ENCODE data around the gene CNTNAP2. TPM values are rescaled to one million over a fixed set of nuclear protein-coding genes. Genes with fewer than 3 reads are reported as not detected.

CNTNAP2 gene
- total and polyA plus RNA-seq, 9 donors: 0.24 to 7.0 (median 1.5) TPM

DNA sequence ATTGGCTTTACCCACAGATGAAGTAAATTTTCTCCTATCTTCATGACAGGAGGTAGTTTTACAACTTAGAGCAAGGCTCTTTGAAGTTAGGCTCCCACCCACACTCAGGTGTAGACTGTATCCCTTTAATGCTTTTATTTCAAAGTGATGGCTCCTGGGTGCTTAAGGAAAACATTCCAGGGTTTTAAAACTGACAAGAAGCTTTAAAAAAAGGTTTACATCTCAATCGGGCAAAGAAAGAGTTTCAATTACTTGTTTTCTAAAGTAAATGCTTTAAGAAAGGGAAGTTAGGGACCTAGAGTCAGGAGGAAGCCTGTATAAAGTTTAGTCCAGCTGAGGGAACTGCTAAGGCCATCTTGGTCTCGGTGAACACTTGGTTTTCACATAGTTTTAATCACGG is 1320.1 kb downstream of the CNTNAP2 start:
- Histone ChIP-seq H3K36me3 (no peaks in the 10 kb centered on the region), H3K9me3 (no peaks in the 10 kb centered on the region), H3K4me3 (no peak overlapping the region), H3K4me1 (ENCODE audit: insufficient read depth) (peaks cover 2% of the 10 kb centered on the region), H3K27ac (no peak overlapping the region), H3K27me3 (no peaks in the 10 kb centered on the region)
- intact Hi-C loops (cut with DNase I): no loop called here
- 47 to 57% (median 49%) methylated on average over 3 of the region's 3 CpGs for WGBS, 3 donors
- TF ChIP-seq CTCF (IDR thresholded peaks at IDR 0.05): no peak
- TF ChIP-seq EP300 (IDR thresholded peaks at IDR 0.05): no peak
- no peak for TF ChIP-seq POLR2A (IDR thresholded peaks at IDR 0.05)
- no peak for DNase-seq

GRCh38 chr7:147438216-147438615 is 1321.6 kb downstream of the CNTNAP2 start:
- Histone ChIP-seq H3K27me3 (no peaks in the 10 kb centered on the region), H3K4me1 (ENCODE audit: insufficient read depth) (no peaks in the 10 kb centered on the region), H3K27ac (no peak overlapping the region), H3K36me3 (no peaks in the 10 kb centered on the region), H3K4me3 (no peak overlapping the region), H3K9me3 (no peaks in the 10 kb centered on the region)
- DNase-seq: no peak
- intact Hi-C loops (cut with DNase I): no loop called here
- no peak for TF ChIP-seq POLR2A (IDR thresholded peaks at IDR 0.05)
- no peak for TF ChIP-seq EP300 (IDR thresholded peaks at IDR 0.05)
- no peak for TF ChIP-seq CTCF (IDR thresholded peaks at IDR 0.05)
- 82 to 93% (median 88%) methylated on average over 1 of the region's 1 CpG for WGBS, 3 donors

- H3K27ac ChIP-seq: no peak overlapping the region
- H3K4me3 ChIP-seq: no peak overlapping the region
- intact Hi-C loops (cut with DNase I): no loop called here
- no peaks in the 10 kb centered on the region for H3K36me3 ChIP-seq
- WGBS, 3 donors: 51 to 54% (median 52%) methylated on average over 2 of the region's 2 CpGs
- no peaks in the 10 kb centered on the region for H3K4me1 ChIP-seq (ENCODE audit: insufficient read depth)
- TF ChIP-seq EP300 (IDR thresholded peaks at IDR 0.05) (no peak), POLR2A (IDR thresholded peaks at IDR 0.05) (no peak), CTCF (IDR thresholded peaks at IDR 0.05) (no peak)
- H3K27me3 ChIP-seq: no peaks in the 10 kb centered on the region
- no peak for DNase-seq
- H3K9me3 ChIP-seq: no peaks in the 10 kb centered on the region
These were observed 1327.3 kb downstream of the CNTNAP2 start for GRCh38 chr7:147443942-147444341.

DNA sequence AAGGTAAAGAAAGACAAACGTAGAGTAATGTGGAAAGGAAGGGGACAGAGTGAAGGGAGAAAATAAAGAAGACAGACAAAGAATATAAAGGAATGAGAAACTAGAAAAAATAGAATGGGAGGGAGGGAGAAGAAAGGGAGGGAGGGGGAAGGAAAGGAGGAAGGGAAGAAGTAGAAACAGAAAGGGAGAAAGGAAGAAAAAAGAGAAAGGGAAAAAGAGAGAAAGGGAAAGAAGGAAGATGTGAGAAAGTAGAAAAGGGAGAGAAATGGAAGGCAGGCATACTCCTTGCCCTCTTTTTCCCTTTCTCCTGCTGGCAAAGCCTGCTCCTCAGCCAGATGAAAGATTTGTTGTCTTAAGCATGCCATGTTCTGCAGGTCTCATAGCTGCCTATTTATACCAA is 1336.2 kb downstream of the CNTNAP2 start:
- DNase-seq: no peak
- TF ChIP-seq EP300 (IDR thresholded peaks at IDR 0.05) (no peak), POLR2A (IDR thresholded peaks at IDR 0.05) (no peak), CTCF (IDR thresholded peaks at IDR 0.05) (no peak)
- 82 to 91% (median 90%) methylated on average over 1 of the region's 1 CpG for WGBS, 3 donors
- no peak overlapping the region for H3K4me3 ChIP-seq
- H3K9me3 ChIP-seq: no peaks in the 10 kb centered on the region
- H3K27ac ChIP-seq: no peak overlapping the region
- H3K27me3 ChIP-seq: peaks cover 4% of the 10 kb centered on the region
- intact Hi-C loops (cut with DNase I): no loop called here
- H3K4me1 ChIP-seq (ENCODE audit: insufficient read depth): no peaks in the 10 kb centered on the region
- no peaks in the 10 kb centered on the region for H3K36me3 ChIP-seq

- Histone ChIP-seq H3K27ac (no peak overlapping the region), H3K4me1 (ENCODE audit: insufficient read depth) (no peaks in the 10 kb centered on the region), H3K9me3 (no peaks in the 10 kb centered on the region), H3K36me3 (no peaks in the 10 kb centered on the region), H3K4me3 (no peak overlapping the region), H3K27me3 (no peaks in the 10 kb centered on the region)
- intact Hi-C loops (cut with DNase I): no loop called here
- 95 to 100% (median 98%) methylated on average over 2 of the region's 2 CpGs for whole genome bisulfite sequencing, 3 donors
- no peak for DNase-seq
- no peak for TF ChIP-seq EP300 (IDR thresholded peaks at IDR 0.05)
- no peak for TF ChIP-seq CTCF (IDR thresholded peaks at IDR 0.05)
- no peak for TF ChIP-seq POLR2A (IDR thresholded peaks at IDR 0.05)
These were observed 1348.6 kb downstream of the CNTNAP2 start for GRCh38 chr7:147465223-147465622.
